HG03469 (cell line): ENCODE measurements around the gene CRYBA4.

Source experiments
- ATAC-seq: cut with Tn5 transposase; IDR thresholded peaks from one replicate; pipeline ENCODE4 v1.9.1; 2021; ENCODE audit warnings: mild to moderate bottlenecking, moderate library complexity, moderate number of reproducible peaks; ENCODE audit not compliant: unreplicated experiment

Gene CRYBA4

DNA sequence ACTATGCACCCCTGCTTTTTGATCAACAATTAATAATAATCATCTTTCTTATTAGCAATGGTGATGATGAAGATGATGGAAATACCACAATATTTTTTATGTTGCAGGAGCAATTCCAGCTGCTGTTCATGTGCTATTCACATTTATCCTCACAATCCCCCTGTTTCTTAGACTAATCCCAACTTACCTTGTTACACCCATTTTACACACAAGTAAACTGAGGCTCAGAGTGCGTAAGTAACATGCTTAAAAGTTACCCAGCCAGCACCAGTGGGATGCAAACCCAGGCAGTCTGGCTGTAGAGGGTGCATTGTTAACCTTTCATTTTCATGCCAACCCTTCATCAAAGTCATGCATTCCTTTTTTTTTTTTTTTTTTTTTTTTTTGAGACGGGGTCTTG is 1.6 kb upstream of the CRYBA4 start:
- no peak for ATAC-seq

DNA sequence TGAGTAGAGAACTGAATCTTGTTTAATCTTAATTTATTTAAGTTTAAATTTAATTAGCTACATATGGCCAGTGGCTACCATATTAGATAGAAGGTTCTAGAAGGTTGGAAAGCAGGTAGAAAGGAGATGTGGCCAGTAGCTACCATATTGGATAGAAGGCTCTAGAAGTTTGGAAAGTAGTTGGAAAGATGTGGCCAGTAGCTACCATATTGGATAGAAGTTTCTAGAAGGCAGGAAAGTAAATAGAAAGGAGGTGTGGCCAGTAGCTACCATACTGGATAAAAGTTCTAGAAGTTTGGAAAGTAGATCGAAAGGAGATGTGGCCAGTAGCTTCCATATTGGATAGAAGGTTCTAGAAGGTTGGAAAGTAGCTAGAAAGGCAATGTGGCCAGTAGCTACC is 2.2 kb downstream of the CRYBA4 start:
- no peak for ATAC-seq

DNA sequence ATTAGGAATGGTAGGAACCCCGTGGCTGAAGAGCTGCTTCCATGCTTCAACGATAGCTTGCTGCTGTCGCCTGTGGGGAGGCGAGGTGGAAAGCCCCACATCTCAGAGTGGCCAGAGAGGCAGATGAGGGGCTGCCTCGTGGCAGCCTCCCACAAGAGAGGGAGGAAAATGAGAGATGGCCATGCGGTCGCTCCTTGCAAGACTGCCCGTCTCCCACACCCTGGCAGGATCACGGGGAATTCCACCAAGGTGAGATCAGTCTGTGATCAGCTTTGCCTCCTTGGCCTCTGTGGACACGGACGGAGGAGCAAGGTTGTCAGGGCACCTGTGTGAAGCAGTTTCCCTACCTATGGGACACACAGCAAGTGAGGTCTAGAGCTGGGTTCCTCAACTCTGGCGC is 3.0 kb downstream of the CRYBA4 start:
- ATAC-seq = no peak

DNA sequence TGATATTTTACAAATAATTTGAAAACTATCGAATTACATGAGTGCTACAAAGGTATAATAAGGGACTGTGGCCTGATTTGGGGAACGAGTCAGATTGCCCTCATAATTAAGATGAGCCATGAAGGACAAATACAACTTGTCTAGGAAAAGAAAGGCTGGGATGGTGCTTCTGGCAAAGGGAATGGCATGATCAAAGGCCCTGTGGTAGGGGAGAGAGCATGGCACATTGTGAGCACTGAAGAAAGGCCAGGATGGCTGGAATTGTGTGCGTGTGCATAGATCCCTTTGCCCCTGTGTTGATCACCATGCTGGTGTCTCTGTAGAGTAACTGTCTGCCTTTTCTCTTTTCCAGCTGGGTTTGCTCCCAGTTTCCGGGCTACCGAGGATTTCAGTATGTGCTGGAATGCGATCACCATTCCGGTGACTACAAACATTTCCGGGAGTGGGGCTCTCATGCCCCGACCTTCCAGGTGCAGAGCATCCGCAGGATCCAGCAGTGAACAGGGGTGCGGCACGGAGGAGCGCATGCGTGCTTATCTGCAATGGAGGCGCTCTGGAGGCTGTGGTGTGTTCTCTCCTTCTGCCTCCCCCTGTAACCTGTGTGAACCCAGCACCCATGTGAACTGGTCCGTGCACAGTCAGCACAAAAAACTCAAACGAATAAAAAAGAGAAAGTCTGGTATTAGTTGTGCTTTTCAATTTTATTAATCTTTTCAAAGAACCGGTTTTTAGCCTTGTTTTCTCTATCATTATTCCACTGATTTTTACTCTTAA is 8.4 kb downstream of the CRYBA4 start:
- ATAC-seq = no peak

DNA sequence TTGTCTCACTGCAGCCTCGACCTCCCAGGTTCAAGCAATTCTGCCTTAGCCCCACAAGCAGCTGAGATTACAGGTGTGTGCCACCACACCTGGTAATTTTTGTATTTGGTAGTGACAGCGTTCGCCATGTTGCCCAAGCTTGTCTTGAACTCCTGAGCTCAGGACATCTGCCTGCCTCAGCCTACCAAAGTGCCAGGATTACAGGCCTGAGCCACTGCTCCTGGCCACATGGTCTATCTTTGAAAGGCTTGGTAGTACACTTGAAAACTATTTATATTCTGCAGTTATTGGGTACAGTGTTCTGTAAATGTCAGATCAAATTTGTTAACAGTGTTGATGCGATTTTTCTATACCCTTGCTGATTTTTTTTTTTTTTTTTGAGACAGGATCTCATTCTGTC is 9.5 kb downstream of the CRYBA4 start:
- no peak for ATAC-seq

DNA sequence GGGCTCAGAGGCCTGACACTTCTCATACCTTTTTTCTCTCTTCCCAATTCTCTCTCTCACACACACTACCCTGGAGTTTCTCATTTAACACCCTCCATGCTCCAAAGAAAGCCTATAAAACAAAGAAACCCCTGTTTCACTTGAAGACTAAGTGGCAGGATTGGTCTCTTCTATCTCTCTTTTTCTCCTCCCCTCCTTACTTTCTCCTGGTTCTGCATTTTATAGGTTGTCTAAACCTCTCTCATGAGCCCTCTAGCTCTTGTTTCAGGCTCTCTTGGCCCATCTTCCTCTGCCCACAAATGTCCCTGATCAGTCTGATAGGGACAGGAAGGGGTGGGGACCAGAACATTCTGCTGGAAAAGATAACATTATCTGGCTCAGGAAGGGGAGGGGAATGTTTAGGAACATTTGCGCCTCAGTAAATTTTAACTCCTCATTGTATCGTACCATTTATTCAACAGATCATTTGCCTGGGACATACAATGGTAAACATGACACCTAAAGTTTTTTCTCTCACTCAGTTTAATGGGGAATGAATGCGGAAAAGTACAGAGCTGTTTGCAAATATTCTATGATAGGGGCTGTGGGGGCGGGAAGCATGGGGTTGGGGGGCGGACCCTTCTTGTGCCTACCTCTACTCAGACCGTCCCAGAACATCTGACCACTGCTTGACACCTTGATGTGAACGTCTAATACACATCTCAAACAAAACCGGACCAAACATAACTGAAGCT is 10.8 kb downstream of the CRYBA4 start:
- no peak for ATAC-seq

DNA sequence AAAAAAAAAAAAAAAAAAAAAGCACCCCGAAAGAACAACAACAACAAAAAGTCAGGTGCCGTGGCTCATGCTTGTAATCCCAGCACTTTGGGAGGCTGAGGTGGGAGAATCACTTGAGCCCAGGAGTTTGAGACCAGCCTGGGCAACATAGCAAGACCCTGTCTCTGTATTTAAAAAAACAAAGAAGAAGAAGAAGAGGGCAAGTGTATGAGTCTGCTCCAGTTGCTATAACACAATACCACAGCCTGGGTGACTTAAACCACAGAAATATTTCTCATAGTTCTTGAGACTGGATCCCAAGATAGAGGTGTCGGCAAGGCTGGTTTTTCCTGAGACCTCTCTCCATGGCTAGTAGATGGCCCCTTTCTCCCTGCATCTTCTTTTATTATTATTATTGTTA is 12.4 kb downstream of the CRYBA4 start:
- no peak for ATAC-seq

DNA sequence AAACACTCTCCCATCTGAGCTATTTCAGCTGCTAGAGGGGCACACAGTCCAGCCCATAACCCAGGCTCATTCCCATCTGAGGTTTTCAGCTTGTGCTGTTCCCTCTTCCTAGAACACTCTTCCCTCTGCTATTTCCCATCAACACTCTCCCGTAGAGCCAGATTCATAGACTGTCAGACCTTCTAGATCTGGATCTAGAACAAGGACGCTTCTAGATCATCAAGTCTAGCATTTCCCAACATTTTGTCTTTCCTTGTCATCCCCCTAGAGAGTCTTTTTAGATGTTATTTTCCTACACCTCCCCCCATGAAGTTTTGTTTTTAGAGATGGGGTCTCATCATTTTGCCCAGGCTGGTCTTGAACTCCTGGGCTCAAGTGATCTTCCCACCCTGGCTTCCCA is 13.4 kb downstream of the CRYBA4 start:
- ATAC-seq = no peak

DNA sequence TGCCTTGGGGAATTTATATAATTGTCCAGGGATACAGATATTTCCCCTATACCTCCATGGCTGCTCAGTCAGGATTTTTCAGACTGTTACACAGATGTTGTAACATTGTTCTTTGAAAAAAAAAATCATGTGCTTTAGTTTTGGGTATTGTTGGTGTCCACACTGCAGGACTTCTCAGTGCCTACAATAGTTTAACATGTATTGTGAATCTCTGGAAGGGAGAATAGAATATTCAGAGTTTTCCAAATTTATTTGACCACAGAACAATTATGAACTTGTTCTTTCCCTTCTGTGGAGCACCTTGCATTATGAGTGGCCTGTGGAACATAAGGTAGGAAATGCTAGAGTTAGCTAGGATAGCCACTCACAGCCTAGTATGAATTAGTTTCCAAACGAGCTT is 14.5 kb downstream of the CRYBA4 start:
- no peak for ATAC-seq

DNA sequence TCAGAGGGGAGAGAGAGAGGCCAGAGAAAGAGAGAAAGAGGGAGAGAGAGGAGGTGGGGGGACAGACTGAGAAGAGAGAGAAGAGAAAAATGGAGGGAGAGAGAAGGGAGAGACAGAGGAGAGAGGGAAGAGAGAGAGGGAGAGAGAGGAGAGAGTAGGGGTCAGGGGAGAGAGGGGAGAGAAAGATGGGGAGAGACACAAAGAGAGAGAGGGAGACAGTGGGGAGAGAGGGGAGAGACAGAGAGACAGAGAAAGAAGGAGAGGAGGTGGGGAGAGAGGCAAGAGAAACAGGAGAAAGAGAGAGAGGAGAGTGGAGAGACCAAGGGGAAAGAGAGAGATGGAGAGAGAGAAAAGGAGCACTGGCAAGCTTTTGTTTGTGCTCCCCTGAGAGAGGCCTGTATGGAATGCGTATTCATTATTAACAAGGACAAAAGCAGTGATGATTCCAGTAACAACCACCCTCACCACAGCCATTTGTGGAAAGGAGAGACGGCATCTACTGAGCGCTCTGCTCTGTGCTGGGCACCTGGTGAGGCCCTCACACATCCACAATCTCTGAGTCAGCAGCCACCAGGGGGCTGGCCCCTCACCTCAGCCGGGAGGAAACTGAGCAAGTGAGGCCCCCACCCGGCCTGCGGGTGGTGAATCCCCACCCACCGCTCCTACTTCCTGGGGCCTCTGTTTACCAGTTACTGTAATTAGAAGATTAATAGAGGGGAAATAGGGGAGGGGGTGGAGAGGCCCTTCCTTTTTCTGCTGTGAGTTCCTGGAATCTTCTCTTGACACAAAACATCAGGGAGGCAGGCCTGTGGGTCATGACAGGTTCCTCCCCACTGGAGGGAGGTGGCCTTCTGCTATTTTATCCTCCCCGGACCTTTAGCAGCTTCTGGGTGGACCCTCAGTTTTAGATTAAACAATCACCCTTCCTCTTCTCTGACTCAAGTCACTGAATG is 21.0 kb downstream of the CRYBA4 start:
- no peak for ATAC-seq

DNA sequence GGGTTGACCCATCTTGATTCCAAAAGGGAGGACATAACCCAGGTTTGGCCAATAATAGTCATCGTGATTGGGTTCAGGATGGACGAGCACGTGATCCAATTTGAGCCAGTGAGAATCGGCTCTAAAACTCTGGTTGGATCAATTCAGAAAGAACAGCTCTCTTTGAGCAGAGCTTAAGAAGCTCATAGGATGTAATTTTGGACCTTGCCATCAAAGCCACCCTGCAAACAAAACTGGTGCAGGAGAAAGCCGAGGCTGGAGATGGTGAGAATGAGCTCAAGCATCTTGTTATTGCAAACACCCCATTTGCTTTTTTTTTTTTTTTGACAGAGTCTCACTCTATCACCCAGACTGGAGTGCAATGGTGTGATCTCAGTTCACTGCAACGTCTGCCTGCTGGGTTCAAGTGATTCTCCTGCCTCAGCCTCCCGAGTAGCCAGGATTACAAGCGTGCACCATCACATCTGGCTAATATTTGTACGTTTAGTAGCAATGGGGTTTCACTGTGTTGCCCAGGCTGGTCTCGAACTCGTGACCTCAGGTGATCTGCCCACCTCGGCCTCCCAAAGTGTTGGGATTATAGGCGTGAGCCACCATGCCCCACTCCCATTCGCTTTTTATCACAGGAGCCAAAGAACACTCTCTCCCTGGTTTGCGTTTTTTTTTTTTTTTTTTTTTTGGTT is 21.8 kb downstream of the CRYBA4 start:
- no peak for ATAC-seq

DNA sequence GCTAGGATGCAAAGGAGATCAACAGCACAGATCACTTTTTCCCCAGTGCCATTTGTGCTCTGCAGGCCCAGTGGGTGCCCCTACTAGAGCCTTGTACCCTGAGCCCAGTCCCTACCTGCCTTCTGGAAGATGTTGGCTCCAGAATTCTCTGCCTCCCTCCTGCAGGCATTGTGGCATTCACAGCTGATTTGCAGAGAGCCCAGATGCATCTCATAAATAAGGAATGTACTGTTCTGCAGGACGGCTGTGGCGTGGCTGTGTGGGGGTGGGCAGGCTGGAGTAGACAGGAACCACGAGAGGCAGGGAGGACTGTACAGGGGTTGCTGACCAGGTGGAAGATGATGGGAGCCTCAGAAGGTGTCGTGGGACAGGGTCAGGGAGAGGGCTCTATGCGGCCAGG is 24.4 kb downstream of the CRYBA4 start:
- ATAC-seq = no peak

DNA sequence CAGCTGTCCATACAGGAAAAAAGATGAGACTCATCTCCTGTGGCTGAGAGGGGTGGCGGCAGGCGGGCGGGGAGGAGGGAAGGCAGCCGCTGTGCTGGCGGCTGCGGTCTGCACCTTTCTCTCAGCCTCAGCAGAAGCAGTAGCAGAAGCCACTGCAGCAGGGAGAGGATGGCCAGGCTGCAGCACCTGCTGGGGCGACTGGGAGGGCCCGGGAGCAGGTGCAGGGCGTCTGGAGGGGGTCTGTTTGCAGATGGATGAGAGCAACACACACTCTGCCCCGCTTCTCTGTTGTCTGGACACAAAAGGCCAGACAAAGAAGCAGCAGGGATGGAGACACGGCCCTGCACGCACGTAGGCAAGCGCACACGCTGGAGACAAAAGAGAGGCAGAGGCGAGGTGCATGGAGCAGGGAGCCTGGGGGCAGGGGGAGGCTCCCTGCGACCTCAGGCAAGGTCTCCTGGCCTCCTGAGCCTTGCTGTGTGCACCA is 26.3 kb downstream of the CRYBA4 start:
- no peak for ATAC-seq

DNA sequence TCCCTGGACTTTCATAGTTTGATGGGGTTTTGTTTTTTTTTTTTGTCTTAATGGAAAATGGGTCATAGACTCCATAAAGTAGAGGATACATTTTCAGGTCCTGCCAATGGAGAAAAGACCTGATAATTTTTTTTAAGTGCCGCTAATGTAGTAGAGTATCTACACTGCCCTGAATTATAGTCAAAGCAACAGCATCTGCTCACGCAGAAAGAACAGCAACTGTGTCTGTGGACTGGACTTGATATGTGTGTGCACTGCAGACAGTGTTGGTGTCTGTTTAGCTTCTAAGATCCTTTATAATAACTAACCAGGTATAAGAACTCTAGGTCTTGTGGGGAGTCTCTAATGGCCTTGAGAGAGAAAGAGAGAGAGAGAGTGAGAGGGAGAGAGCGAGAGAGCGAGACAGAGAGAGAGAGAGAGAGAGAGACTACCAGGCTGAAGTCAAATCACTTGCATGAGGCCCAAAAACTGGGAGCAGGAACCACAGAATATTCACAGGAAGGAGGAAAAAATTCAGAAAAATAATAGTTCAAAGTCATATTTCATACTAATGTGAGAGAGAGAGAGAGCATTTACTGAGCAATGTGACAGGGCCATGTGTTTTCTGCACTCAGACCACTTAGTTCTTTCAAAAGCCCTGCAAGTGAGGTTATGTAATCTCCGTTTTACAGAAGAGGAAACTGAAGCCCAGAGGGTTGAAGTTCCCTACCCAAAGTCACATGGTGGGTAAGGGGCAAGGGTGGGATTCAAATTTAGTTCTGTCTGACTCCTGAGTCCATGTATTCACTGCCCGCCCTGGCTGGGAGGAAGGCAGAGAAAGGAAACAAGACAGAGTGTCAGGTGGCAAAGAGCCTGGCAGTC is 27.0 kb downstream of the CRYBA4 start:
- no peak for ATAC-seq

DNA sequence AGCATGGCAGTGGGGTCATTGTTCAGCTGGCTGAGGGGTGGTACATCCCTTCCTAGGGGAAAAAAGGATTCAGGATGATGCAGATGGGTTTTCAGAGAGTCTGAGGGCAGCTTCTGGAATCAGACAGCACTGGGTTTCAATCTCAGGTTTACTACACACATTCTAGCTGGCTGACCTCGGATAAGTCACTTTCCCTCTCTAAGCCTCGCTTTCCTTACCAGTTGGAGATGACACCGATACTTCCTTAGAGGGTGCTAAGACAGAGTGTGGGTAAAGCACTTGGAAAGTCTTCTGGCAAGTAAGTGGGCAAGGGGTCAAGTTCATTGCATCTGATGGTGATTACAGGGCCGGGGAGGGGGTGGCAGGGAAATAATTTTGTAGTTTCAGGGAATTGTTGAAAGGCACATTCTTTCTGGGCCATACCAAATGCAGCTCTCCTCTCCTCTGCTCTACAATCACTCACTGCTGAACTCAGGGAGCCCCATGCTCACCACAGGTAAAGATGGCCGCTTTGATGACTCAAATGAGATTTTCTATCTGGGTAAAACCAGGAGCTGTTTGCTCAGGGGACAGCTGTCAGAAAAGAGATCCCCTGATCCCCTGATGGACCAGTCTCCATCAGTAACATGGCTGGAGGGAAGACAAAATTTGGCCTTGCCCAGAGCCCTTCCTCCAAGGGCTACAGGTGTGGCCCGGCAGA is 29.1 kb downstream of the CRYBA4 start:
- ATAC-seq = no peak

DNA sequence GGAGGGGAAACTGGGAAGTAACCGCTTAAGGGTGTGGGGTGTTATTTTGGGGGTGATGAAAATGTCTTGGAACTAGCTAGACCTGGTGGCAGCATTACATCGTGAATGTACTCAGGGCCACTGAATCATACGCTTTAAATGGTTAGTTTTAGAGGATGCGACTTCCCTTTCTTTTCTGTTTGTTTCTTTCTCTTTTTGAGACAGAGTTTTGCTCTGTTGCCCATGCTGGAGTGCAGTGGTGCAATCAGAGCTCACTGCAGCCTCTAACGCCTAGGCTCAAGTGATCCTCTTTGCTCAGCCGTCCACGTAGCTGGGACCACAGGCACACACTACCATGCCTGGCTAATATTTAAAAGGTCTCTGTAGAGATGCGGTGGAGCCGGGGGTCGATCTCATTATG is 30.1 kb downstream of the CRYBA4 start:
- no peak for ATAC-seq

DNA sequence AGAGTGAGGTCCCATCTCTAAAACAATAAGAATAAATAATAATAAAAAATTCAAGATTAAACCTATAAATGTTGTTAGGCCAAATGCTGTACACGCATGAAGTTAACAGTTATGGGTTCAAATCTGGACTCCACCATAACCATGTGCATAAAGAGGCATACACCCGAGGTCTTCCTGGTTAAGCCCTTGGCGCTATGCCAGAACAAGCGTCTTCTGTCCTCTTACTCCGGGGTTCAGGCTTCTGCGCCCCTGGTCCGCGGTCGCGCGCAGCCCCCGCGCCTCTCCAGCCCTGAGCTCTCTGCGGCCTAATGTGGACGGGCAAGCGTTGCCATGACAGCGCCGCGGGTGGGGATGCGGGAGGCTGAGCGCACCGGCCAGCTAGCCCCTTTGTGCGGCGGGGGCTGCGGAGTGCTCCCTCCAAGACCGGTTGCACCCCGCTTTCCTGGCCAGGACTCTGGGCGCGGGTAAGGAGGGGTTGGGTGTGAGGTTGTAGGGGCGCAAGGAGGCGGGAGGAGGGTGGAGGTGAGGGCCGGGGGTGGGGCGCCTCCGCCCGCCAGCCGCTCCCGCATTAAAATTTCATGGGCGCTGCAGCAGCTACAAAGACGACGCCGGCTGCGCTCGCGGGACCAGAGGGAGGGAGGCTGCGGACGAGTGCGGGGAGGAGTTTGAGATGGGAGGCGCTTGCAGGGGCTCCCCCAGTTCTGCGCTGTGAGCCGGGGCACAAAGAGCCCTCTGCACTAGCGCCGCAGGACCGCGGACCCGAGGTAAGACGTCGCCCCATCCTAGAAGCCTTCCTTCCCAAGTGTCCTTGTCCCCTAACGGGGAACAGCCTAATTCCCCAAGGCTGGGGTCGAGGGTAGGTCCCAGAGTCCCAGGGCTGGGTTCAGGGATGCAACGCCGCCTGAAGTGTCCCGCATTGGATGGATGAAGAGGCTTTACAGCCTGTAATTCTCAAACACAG is 35.4 kb downstream of the CRYBA4 start, which contains the start of gene MIAT:
TSS of gene MIAT (plus strand) at position 698 of the 961 bp plus-strand sequence.
- ATAC-seq = no peak

DNA sequence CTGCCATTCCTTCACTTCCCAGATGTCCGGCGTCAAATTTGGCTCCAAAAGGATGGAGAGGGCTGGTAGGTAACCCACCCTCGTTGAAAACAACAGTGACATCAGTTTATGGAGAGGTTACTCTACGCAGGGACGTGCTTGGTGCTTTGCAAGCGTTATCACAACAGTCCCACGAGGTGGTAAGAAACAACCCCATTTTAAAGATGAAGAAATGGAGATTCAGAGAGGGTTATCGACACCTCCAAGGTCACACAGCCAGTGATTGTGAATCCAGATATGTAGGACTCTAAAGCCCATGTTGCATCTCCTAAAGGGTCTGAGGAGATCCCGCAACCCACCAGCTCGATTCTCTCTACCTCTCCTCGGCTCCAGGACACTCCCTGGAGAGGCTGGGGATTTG is 36.4 kb downstream of the CRYBA4 start:
- ATAC-seq = no peak
